Choroid plexus epithelial cell (primary cell): ENCODE measurements around the gene ST7.
A peak's percentile ranks its signal among the peaks of the same experiment; 100 is the strongest.

Experiments used
- DNase-seq: peaks from one replicate; pipeline ENCODE4 v3.0.0-alpha.2; 2010; ENCODE audit warnings: low read depth
- H3K4me3 ChIP-seq: 2 replicates; pipeline ENCODE4 v1.5.1; 2011; ENCODE audit warnings: low read depth, mild to moderate bottlenecking, control low read depth, low read length, moderate library complexity
- CTCF ChIP-seq: conservative IDR thresholded peaks from 2 replicates; pipeline ENCODE4 v1.5.1; 2011; ENCODE audit warnings: low read depth, mild to moderate bottlenecking, control low read depth, inconsistent platforms, low read length, moderate library complexity

The ST7 gene

GRCh38 chr7:117124591-117125220 is 171.4 kb downstream of the ST7 start:
- peak; percentile 98 for DNase-seq
- no peak overlapping the region for H3K4me3 ChIP-seq
- no peak for TF ChIP-seq CTCF

- no peak overlapping the region for H3K4me3 ChIP-seq
- TF ChIP-seq CTCF = no peak
- DNase-seq = no peak
Measured at GRCh38 chr7:117126676-117127075, 173.4 kb downstream of the ST7 start.

DNA sequence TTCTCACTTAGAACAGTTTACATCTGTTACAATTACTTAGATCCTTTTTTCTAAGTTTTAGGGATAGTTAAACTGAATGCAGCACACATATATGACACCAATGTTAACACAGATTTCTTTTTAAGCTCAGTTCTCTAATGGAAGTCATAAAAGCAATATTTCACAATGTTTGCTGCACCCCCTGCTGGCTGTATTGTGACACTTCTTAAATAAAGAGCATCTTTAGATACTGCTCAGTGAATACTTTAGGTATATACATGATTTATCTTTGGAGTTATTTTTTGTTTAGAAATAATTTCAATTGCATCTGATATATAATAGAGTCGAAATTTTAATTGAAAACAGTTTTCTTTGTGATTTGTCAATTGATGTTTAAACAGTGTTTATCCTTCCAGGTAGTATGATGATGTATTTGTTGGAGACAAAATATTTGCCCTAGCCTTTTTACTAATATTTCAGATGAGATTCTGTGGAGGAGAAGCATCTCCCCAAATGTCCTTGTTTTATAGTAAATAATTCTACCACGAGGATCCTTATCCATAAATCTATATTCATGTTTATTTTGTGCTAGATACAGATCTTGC is 174.4 kb downstream of the ST7 start:
- no peak overlapping the region for H3K4me3 ChIP-seq
- TF ChIP-seq CTCF = peak; percentile 63
- peak; percentile 81 for DNase-seq

GRCh38 chr7:117129521-117129955 is 176.2 kb downstream of the ST7 start:
- no peak overlapping the region for H3K4me3 ChIP-seq
- DNase-seq = no peak
- TF ChIP-seq CTCF = no peak

GRCh38 chr7:117130262-117130661 is 177.0 kb downstream of the ST7 start:
- no peak for DNase-seq
- no peak overlapping the region for H3K4me3 ChIP-seq
- TF ChIP-seq CTCF = no peak

GRCh38 chr7:117132321-117133120 is 179.2 kb downstream of the ST7 start:
- TF ChIP-seq CTCF = no peak
- DNase-seq = peak; percentile 91

More at GRCh38 chr7:117132321-117133120, 179.2 kb downstream of the ST7 start:
- H3K4me3 ChIP-seq = no peak overlapping the region
